HG03378 (cell line): Measurements from ENCODE around the gene ABCD1.
"Not testable (repeated sequence)": the region's sequence is repeated elsewhere in the genome, so short reads cannot be mapped to it uniquely, and the experiment has no call there.

ENCODE experiments used
- ATAC-seq: cut with Tn5 transposase; IDR thresholded peaks from one replicate; pipeline ENCODE4 v1.9.1; 2021; ENCODE audit warnings: mild to moderate bottlenecking, moderate library complexity; ENCODE audit not compliant: unreplicated experiment

ABCD1 gene

GRCh38 chrX:153731845-153732215 is 7.2 kb downstream of the ABCD1 start:
- no peak for ATAC-seq

GRCh38 chrX:153732401-153732800 is 7.7 kb downstream of the ABCD1 start:
- no peak for ATAC-seq

GRCh38 chrX:153733651-153734240 is 9.1 kb downstream of the ABCD1 start:
- ATAC-seq = no peak

GRCh38 chrX:153734871-153735270 is 10.2 kb downstream of the ABCD1 start:
- ATAC-seq = no peak

GRCh38 chrX:153735274-153735673 is 10.6 kb downstream of the ABCD1 start:
- ATAC-seq = no peak

GRCh38 chrX:153736071-153736820 is 11.6 kb downstream of the ABCD1 start:
- no peak for ATAC-seq

GRCh38 chrX:153736871-153737441 is 12.3 kb downstream of the ABCD1 start:
- ATAC-seq = no peak

- no peak for ATAC-seq
These were observed 13.5 kb downstream of the ABCD1 start for GRCh38 chrX:153738056-153738605.

GRCh38 chrX:153739754-153740486 is 15.3 kb downstream of the ABCD1 start:
- ATAC-seq = no peak

- no peak for ATAC-seq
These were observed 16.1 kb downstream of the ABCD1 start for GRCh38 chrX:153740631-153741222.

GRCh38 chrX:153741446-153741845 is 16.8 kb downstream of the ABCD1 start:
- no peak for ATAC-seq

GRCh38 chrX:153742111-153742510 is 17.5 kb downstream of the ABCD1 start:
- not testable (repeated sequence) for ATAC-seq

- not testable (repeated sequence) for ATAC-seq
These were observed 18.3 kb downstream of the ABCD1 start for GRCh38 chrX:153742796-153743467.

- ATAC-seq = not testable (repeated sequence)
These were observed 19.0 kb downstream of the ABCD1 start for GRCh38 chrX:153743468-153744209.

GRCh38 chrX:153744210-153745066 is 19.8 kb downstream of the ABCD1 start:
- ATAC-seq = no peak

- not testable (repeated sequence) for ATAC-seq
These were observed 20.4 kb downstream of the ABCD1 start for GRCh38 chrX:153745067-153745433.

GRCh38 chrX:153746359-153746758 is 21.7 kb downstream of the ABCD1 start:
- no peak for ATAC-seq

- not testable (repeated sequence) for ATAC-seq
These were observed 22.3 kb downstream of the ABCD1 start for GRCh38 chrX:153746991-153747390.

GRCh38 chrX:153749017-153749416 is 24.4 kb downstream of the ABCD1 start:
- not testable (repeated sequence) for ATAC-seq
